Lung (tissue), 12 donors: ENCODE data around the gene SASH1. TPM values are rescaled to one million over a fixed set of nuclear protein-coding genes. Genes with fewer than 3 reads are reported as not detected.
A peak's percentile ranks its signal among the peaks of the same experiment; 100 is the strongest.

Source experiments
- ATAC-seq: fragments of 200-7000 bp; cut with Tn5 transposase; one replicate; pipeline ENCODE4 v1.9.1; 2020; ENCODE audit warnings: moderate number of reproducible peaks; ENCODE audit not compliant: insufficient read depth, low FRiP score
- DNase-seq, 3 donors: peaks; one replicate each; pipeline ENCODE4 v3.0.0-alpha.2; 2013 to 2017
- H3K27ac ChIP-seq, 2 donors: one replicate each; pipeline ENCODE4 v1.5.1; 2013; ENCODE audit warnings: mild to moderate bottlenecking in 2 of 2, moderate library complexity in 2 of 2, control low read depth in 1 of 2, inconsistent platforms in 1 of 2, low read depth in 1 of 2, low read length in 1 of 2
- H3K27me3 ChIP-seq, 3 donors: one replicate each; pipeline ENCODE4 v1.5.1; 2013; ENCODE audit warnings: low read length in 2 of 3; ENCODE audit not compliant: control insufficient read depth in 3 of 3, insufficient read depth in 3 of 3
- H3K36me3 ChIP-seq, 4 donors: one replicate each; pipeline ENCODE4 v1.5.1; 2013; ENCODE audit warnings: low read length in 4 of 4, mild to moderate bottlenecking in 1 of 4, moderate library complexity in 1 of 4; ENCODE audit not compliant: control insufficient read depth in 4 of 4, insufficient read depth in 4 of 4
- H3K4me1 ChIP-seq, 5 donors: one replicate each; pipeline ENCODE4 v1.5.1; 2013; ENCODE audit warnings: low read length in 5 of 5, mild to moderate bottlenecking in 2 of 5, moderate library complexity in 1 of 5; ENCODE audit not compliant: control insufficient read depth in 5 of 5, insufficient read depth in 5 of 5
- H3K4me3 ChIP-seq: one replicate; pipeline ENCODE4 v1.5.1; 2013; ENCODE audit warnings: mild to moderate bottlenecking, control low read depth, moderate library complexity
- H3K9ac ChIP-seq, 2 donors: one replicate each; pipeline ENCODE4 v1.5.1; 2013; ENCODE audit warnings: low read length in 2 of 2, control low read depth in 1 of 2; ENCODE audit not compliant: insufficient read depth in 1 of 2
- H3K9me3 ChIP-seq, 4 donors: one replicate each; pipeline ENCODE4 v1.5.1; 2013; ENCODE audit warnings: low read length in 3 of 4, mild to moderate bottlenecking in 1 of 4, moderate library complexity in 1 of 4; ENCODE audit not compliant: control insufficient read depth in 4 of 4, insufficient read depth in 3 of 4
- CTCF ChIP-seq: IDR thresholded peaks from 2 replicates; pipeline ENCODE4 v1.5.1; 2012; ENCODE audit warnings: mild to moderate bottlenecking; ENCODE audit errors: control extremely low read depth, extremely low read depth
- WGBS, 2 donors: extraction: QIAGEN DNeasy Blood & Tissue Kit; methylation state at CpG; one replicate each; pipeline ENCODE4 v1.1.7; 2013; 5-methylcytosine and 5-hydroxymethylcytosine counted together
- polyA plus RNA-seq, 2 donors: library from polyadenylated mRNA; stranded (reverse); fragments of 200-250 nt; gene quantifications; one replicate each; pipeline ENCODE4 v1.2.1, GENCODE V29; 2013
- total RNA-seq, 2 donors: library from RNA; depleted of rRNA in 1 of 2; stranded (reverse); fragments of >200 nt in 1 of 2; gene quantifications; one replicate each; pipeline ENCODE4 v1.2.1, GENCODE V29; 2014 to 2021
- donor health status: control.
- donor health status: control.
- donor health status: Bipolar disorder and iron deficiency.
- donor health status: healthy.
- donor health status: DM: yes; HTN: yes; CAD: no.

The SASH1 gene
- total and polyA plus RNA-seq, 4 donors = 18.8 to 114 (median 42.2) TPM

DNA sequence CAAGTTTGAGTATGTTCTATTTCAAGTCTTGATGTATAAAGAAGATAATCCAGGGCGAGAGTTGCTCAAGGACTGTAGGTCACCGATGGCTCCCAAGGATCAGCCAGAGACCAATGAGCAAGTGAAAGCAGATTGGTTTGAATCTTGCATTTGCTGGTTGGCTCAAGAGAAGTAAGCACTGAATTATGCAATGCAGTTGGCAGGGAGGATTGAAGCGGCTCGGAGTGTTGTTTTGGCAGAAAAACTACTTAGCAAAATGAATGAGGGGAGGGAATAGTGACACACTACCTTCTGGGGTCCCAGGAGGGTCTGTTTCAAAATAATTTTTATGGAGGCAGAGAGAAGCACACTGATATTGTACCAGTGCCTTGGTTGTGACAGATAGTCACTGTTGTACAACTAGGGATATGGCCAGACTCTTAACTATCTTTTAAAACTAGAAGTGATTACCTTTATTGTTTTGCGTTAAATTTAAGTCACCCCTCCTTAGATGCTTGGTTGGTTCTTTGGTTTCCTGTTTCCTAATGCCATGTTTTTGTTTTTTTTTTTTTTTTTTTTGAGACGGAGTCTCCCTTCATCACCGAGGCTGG is 15.7 kb downstream of the SASH1 start:
- H3K27ac ChIP-seq = peak overlapping the region in 1 of 2 donors; percentile 33
- WGBS, 2 donors = 44 to 81% methylated on average over 7 of the region's 7 CpGs

DNA sequence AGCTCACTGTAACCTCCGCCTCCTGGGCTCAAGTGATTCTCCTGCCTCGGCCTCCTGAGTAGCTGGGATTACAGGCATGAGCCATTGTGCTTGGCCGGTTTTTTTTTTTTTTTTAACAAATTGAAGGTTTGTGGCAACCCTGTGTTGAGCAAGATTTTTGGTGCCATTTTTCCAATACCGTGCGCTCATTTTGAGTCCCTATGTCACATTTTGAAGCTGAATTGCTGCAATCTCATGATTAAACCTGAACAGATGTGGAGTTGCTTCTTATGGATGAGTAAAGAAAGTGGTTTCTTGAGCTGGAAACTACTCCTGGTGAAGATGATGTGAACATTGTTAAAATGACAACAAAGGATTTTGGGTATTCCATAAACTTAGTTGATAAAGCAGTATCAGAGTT is 16.6 kb downstream of the SASH1 start:
- peak overlapping the region in 1 of 2 donors; percentile 30 for H3K27ac ChIP-seq
- TF ChIP-seq CTCF = no peak
- ATAC-seq (no peak), DNase-seq (no peak)
- H3K4me1 ChIP-seq = peaks cover 0 to 14% (median 6%) of the 10 kb centered on the region in 5 donors
- 94 to 95% methylated on average over 5 of the region's 5 CpGs for WGBS, 2 donors
- no peak overlapping the region for H3K4me3 ChIP-seq
- no peak overlapping the region for H3K9ac ChIP-seq
- H3K27me3 ChIP-seq = no peaks in the 10 kb centered on the region
- H3K9me3 ChIP-seq = no peaks in the 10 kb centered on the region
- no peaks in the 10 kb centered on the region for H3K36me3 ChIP-seq

More for the DNA sequence above, 15.7 kb downstream of the SASH1 start:
- Histone ChIP-seq H3K9ac (no peak overlapping the region), H3K9me3 (no peaks in the 10 kb centered on the region), H3K36me3 (peaks cover 0 to 1% (median 0%) of the 10 kb centered on the region in 4 donors), H3K4me1 (peaks cover 0 to 14% (median 6%) of the 10 kb centered on the region in 5 donors), H3K27me3 (no peaks in the 10 kb centered on the region), H3K4me3 (no peak overlapping the region)
- DNase-seq (peak; percentile 47 to 94 (median 87)), ATAC-seq (peak; percentile 71)
- TF ChIP-seq CTCF = no peak

DNA sequence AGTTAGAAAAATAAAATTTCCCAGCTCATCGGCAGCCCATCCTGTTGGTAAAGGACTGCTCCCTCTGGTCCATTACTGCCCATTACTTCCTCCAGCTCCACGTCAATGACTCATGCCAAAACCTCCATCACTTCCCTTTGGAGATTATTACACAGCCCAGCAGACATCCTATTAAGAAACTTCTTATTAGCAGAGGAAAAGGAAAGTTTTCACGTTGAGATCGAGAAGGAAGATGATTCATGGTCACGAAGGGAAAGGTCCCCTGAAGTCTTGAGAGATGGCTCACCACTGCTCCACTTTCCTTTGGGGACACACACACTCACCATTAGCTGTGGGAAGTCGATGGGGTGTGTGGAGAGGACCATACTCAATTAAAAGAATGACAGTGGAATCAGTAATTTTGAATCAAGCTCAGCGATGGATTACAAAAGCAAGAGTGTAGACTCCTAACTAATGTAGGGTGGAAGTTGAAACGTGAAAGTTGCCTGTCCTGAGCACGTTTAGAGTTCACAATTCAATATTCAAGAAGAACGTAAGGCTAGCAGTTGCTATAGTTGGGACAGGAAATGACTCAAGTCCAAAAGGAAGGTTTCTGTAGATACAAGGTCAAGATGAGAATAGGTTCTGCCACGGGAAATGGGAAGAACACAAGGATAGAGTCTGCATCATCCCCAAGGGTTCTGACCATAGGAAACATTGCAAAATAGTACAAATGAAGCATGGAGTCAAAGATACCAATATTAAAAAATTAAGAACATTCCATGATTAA is 21.6 kb downstream of the SASH1 start:
- H3K27ac ChIP-seq = peak overlapping the region; percentile 74 to 87

More for the DNA sequence above, 21.6 kb downstream of the SASH1 start:
- no peak overlapping the region for H3K4me3 ChIP-seq
- WGBS, 2 donors = 26 to 47% methylated on average over 11 of the region's 11 CpGs
- no peak for TF ChIP-seq CTCF
- H3K9me3 ChIP-seq = no peaks in the 10 kb centered on the region
- ATAC-seq = peak; percentile 58
- H3K36me3 ChIP-seq = no peaks in the 10 kb centered on the region
- peaks cover 2 to 25% (median 13%) of the 10 kb centered on the region in 5 donors for H3K4me1 ChIP-seq
- H3K27me3 ChIP-seq = no peaks in the 10 kb centered on the region
- DNase-seq = peak in 1 of 3 donors; percentile 28
- H3K9ac ChIP-seq = no peak overlapping the region
